HG03280 (cell line): ENCODE measurements around the gene KCNC1.
A peak's percentile ranks its signal among the peaks of the same experiment; 100 is the strongest.

ENCODE experiments used
- ATAC-seq: cut with Tn5 transposase; IDR thresholded peaks from one replicate; pipeline ENCODE4 v1.9.1; 2021; ENCODE audit warnings: mild to moderate bottlenecking, moderate library complexity; ENCODE audit not compliant: unreplicated experiment

The KCNC1 gene

GRCh38 chr11:17752144-17752543 lies 17.6 kb downstream of the KCNC1 start:
- no peak for ATAC-seq

- ATAC-seq = no peak
Measured at GRCh38 chr11:17753153-17753552, 18.6 kb downstream of the KCNC1 start.

- ATAC-seq = no peak
Measured at GRCh38 chr11:17753641-17754040, 19.1 kb downstream of the KCNC1 start.

GRCh38 chr11:17755891-17756290 lies 21.3 kb downstream of the KCNC1 start:
- no peak for ATAC-seq

GRCh38 chr11:17760102-17761029 lies 25.8 kb downstream of the KCNC1 start:
- ATAC-seq = peak; percentile 52

- peak; percentile 77 for ATAC-seq
Measured at GRCh38 chr11:17762309-17762974, 27.9 kb downstream of the KCNC1 start.

- no peak for ATAC-seq
Measured at GRCh38 chr11:17763244-17763643, 28.7 kb downstream of the KCNC1 start.

- ATAC-seq = no peak
Measured at GRCh38 chr11:17763703-17764102, 29.1 kb downstream of the KCNC1 start.

GRCh38 chr11:17764446-17765218 lies 30.1 kb downstream of the KCNC1 start:
- ATAC-seq = no peak

- ATAC-seq = no peak
Measured at GRCh38 chr11:17765356-17766072, 30.9 kb downstream of the KCNC1 start.

GRCh38 chr11:17766073-17766359 lies 31.4 kb downstream of the KCNC1 start:
- no peak for ATAC-seq

GRCh38 chr11:17766590-17766989 lies 32.0 kb downstream of the KCNC1 start:
- no peak for ATAC-seq

GRCh38 chr11:17767301-17767885 lies 32.8 kb downstream of the KCNC1 start:
- ATAC-seq = no peak

GRCh38 chr11:17767914-17768313 lies 33.3 kb downstream of the KCNC1 start:
- no peak for ATAC-seq

GRCh38 chr11:17768547-17768946 lies 34.0 kb downstream of the KCNC1 start:
- ATAC-seq = no peak

- ATAC-seq = no peak
Measured at GRCh38 chr11:17769218-17769617, 34.6 kb downstream of the KCNC1 start.

- no peak for ATAC-seq
Measured at GRCh38 chr11:17770048-17770652, 35.6 kb downstream of the KCNC1 start.

GRCh38 chr11:17770917-17771316 lies 36.3 kb downstream of the KCNC1 start:
- no peak for ATAC-seq

GRCh38 chr11:17771415-17771814 lies 36.8 kb downstream of the KCNC1 start:
- no peak for ATAC-seq

- no peak for ATAC-seq
Measured at GRCh38 chr11:17771841-17772401, 37.3 kb downstream of the KCNC1 start.
